Measurements from ENCODE around the gene TAOK1. TPM values are rescaled to one million over a fixed set of nuclear protein-coding genes. Genes with fewer than 3 reads are reported as not detected.

The TAOK1 gene
- total and polyA plus RNA-seq, 4 donors = 4.3 to 20.5 (median 12.6) TPM

DNA sequence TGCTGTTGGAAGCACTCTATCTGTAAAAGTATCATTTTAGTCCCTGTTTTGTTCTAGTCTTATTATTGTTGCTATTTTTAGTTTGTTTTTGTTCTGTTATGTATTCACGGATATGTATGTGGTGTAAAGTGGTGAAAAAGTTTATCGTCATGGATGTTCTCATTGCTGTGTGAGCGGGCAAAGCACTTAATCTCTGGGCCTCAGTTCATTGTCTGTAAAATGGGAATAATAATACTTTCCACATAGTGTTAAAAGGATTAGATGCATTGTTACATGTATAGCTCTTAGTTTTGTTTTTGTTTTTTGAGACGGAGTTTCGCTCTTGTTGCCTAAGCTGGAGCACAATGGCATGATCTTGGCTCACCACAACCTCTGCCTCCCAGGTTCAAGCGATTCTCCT is 19.8 kb downstream of the TAOK1 start:
- DNase-seq (ENCODE audit: low spot score) = no peak
- H3K9ac ChIP-seq (ENCODE audit: low read depth in 1 of 2, low read length in 2 of 2) = no peak overlapping the region
- no peak overlapping the region for H3K4me3 ChIP-seq (ENCODE audit: low read depth in 1 of 3, low read length in 3 of 3)
- 93% methylated on average over 6 of the region's 6 CpGs for WGBS
- H3K4me1 ChIP-seq (ENCODE audit: control insufficient read depth in 4 of 4, insufficient read depth in 4 of 4, low read length in 3 of 4) = peaks cover 0 to 2% (median 0%) of the 10 kb centered on the region in 4 donors
- peaks cover 0 to 2% (median 0%) of the 10 kb centered on the region in 4 donors for H3K36me3 ChIP-seq (ENCODE audit: control insufficient read depth in 4 of 4, insufficient read depth in 3 of 4, low read depth in 1 of 4, low read length in 3 of 4)
- no peak overlapping the region for H3K27ac ChIP-seq (ENCODE audit: low read depth in 1 of 2, low read length in 2 of 2)
- TF ChIP-seq SP1 (IDR thresholded peaks at IDR 0.05) = no peak
- TF ChIP-seq, protein P1, sequence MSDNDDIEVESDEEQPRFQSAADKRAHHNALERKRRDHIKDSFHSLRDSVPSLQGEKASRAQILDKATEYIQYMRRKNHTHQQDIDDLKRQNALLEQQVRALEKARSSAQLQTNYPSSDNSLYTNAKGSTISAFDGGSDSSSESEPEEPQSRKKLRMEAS (IDR thresholded peaks at IDR 0.05) = no peak
- no peak for TF ChIP-seq RXRA (IDR thresholded peaks at IDR 0.05)
- TF ChIP-seq FOXA2 (IDR thresholded peaks at IDR 0.05) = no peak
- TF ChIP-seq, protein P2, sequence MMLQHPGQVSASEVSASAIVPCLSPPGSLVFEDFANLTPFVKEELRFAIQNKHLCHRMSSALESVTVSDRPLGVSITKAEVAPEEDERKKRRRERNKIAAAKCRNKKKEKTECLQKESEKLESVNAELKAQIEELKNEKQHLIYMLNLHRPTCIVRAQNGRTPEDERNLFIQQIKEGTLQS (IDR thresholded peaks at IDR 0.05) = no peak
- TF ChIP-seq FOXA1 (IDR thresholded peaks at IDR 0.05) = no peak
- TF ChIP-seq, protein P3, sequence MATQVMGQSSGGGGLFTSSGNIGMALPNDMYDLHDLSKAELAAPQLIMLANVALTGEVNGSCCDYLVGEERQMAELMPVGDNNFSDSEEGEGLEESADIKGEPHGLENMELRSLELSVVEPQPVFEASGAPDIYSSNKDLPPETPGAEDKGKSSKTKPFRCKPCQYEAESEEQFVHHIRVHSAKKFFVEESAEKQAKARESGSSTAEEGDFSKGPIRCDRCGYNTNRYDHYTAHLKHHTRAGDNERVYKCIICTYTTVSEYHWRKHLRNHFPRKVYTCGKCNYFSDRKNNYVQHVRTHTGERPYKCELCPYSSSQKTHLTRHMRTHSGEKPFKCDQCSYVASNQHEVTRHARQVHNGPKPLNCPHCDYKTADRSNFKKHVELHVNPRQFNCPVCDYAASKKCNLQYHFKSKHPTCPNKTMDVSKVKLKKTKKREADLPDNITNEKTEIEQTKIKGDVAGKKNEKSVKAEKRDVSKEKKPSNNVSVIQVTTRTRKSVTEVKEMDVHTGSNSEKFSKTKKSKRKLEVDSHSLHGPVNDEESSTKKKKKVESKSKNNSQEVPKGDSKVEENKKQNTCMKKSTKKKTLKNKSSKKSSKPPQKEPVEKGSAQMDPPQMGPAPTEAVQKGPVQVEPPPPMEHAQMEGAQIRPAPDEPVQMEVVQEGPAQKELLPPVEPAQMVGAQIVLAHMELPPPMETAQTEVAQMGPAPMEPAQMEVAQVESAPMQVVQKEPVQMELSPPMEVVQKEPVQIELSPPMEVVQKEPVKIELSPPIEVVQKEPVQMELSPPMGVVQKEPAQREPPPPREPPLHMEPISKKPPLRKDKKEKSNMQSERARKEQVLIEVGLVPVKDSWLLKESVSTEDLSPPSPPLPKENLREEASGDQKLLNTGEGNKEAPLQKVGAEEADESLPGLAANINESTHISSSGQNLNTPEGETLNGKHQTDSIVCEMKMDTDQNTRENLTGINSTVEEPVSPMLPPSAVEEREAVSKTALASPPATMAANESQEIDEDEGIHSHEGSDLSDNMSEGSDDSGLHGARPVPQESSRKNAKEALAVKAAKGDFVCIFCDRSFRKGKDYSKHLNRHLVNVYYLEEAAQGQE (IDR thresholded peaks at IDR 0.05) = no peak
- TF ChIP-seq YY1 (IDR thresholded peaks at IDR 0.05) = no peak
- no peak for TF ChIP-seq RAD21 (IDR thresholded peaks at IDR 0.05)
- no peak for TF ChIP-seq HNF4G (IDR thresholded peaks at IDR 0.05)
- TF ChIP-seq JUND (IDR thresholded peaks at IDR 0.05) = no peak
- TF ChIP-seq HNF4A (conservative IDR thresholded peaks at IDR 0.05) = no peak
- no peak for TF ChIP-seq GABPA (IDR thresholded peaks at IDR 0.05 in 1 of 2, conservative IDR thresholded peaks at IDR 0.05 in 1 of 2)
- no peak for TF ChIP-seq EGR1 (IDR thresholded peaks at IDR 0.05; ENCODE audit: low read depth in 2 of 2)
- TF ChIP-seq, protein P4, sequence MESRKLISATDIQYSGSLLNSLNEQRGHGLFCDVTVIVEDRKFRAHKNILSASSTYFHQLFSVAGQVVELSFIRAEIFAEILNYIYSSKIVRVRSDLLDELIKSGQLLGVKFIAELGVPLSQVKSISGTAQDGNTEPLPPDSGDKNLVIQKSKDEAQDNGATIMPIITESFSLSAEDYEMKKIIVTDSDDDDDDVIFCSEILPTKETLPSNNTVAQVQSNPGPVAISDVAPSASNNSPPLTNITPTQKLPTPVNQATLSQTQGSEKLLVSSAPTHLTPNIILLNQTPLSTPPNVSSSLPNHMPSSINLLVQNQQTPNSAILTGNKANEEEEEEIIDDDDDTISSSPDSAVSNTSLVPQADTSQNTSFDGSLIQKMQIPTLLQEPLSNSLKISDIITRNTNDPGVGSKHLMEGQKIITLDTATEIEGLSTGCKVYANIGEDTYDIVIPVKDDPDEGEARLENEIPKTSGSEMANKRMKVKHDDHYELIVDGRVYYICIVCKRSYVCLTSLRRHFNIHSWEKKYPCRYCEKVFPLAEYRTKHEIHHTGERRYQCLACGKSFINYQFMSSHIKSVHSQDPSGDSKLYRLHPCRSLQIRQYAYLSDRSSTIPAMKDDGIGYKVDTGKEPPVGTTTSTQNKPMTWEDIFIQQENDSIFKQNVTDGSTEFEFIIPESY (IDR thresholded peaks at IDR 0.05) = no peak
- TF ChIP-seq, protein P5, sequence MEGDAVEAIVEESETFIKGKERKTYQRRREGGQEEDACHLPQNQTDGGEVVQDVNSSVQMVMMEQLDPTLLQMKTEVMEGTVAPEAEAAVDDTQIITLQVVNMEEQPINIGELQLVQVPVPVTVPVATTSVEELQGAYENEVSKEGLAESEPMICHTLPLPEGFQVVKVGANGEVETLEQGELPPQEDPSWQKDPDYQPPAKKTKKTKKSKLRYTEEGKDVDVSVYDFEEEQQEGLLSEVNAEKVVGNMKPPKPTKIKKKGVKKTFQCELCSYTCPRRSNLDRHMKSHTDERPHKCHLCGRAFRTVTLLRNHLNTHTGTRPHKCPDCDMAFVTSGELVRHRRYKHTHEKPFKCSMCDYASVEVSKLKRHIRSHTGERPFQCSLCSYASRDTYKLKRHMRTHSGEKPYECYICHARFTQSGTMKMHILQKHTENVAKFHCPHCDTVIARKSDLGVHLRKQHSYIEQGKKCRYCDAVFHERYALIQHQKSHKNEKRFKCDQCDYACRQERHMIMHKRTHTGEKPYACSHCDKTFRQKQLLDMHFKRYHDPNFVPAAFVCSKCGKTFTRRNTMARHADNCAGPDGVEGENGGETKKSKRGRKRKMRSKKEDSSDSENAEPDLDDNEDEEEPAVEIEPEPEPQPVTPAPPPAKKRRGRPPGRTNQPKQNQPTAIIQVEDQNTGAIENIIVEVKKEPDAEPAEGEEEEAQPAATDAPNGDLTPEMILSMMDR (IDR thresholded peaks at IDR 0.05; ENCODE audit: low read depth, low read length, missing input control) = no peak
- TF ChIP-seq TAF1 (conservative IDR thresholded peaks at IDR 0.05) = no peak
- no peak for TF ChIP-seq NR2F2 (IDR thresholded peaks at IDR 0.05)
- H3K27me3 ChIP-seq (ENCODE audit: control insufficient read depth in 4 of 4, insufficient read depth in 4 of 4, low read length in 3 of 4) = no peaks in the 10 kb centered on the region
- no peaks in the 10 kb centered on the region for H3K9me3 ChIP-seq (ENCODE audit: control insufficient read depth in 4 of 4, low read length in 3 of 4)

All from liver (tissue), 9 donors.